PC-3 (cell line): ENCODE results near the gene EPHB3. TPM values are rescaled to one million over a fixed set of nuclear protein-coding genes. Genes with fewer than 3 reads are reported as not detected.

Experiments used
- ATAC-seq: fragments of 200-7000 bp; cut with Tn5 transposase; 2 replicates; pipeline ENCODE4 v1.9.1; 2020; ENCODE audit warnings: mild to moderate bottlenecking, moderate library complexity
- BruUV-seq: library from RNA; stranded (reverse); fragments of 400-500 nt; replicated peaks from 2 replicates; lab custom pipeline; 2021; lab: Mats Ljungman, UMichigan
- CTCF ChIA-PET: fragments of 300-600 bp; sonication (Branson Sonifier 250); formaldehyde crosslinking; loops from one replicate; lab custom pipeline; 2022; ENCODE audit warnings: antibody characterized with exemption; lab: Charles Lee
- POLR2A ChIA-PET: fragments of 300-600 bp; sonication (Branson Sonifier 250); formaldehyde crosslinking; loops from one replicate; lab custom pipeline; 2022; ENCODE audit warnings: antibody characterized with exemption; ENCODE audit not compliant: unreplicated experiment; lab: Charles Lee
- DNase-seq: peaks from one replicate; pipeline ENCODE4 v3.0.0-alpha.2; 2015
- H2AFZ ChIP-seq: fragments of 300-600 bp; sonication (generic); 2 replicates; pipeline ENCODE4 v1.6.0; 2016; ENCODE audit warnings: antibody characterized with exemption, low read length
- H3F3A ChIP-seq: fragments of 300-600 bp; sonication (generic); one replicate; pipeline ENCODE4 v1.6.0; 2017; ENCODE audit warnings: antibody characterized with exemption, low read length, control low read depth, mild to moderate bottlenecking; ENCODE audit not compliant: unreplicated experiment
- H3K27ac ChIP-seq: fragments of 300-600 bp; sonication (generic); 2 replicates; pipeline ENCODE4 v1.5.1; 2016; ENCODE audit warnings: mild to moderate bottlenecking, low read length
- H3K27me3 ChIP-seq: fragments of 300-600 bp; sonication (generic); 2 replicates; pipeline ENCODE4 v1.6.1; 2016; ENCODE audit warnings: low read length, mixed read lengths
- H3K36me3 ChIP-seq: fragments of 300-600 bp; sonication (generic); 2 replicates; pipeline ENCODE4 v1.6.1; 2016; ENCODE audit warnings: low read depth, mixed run types, low read length, mixed read lengths
- H3K4me1 ChIP-seq: fragments of 300-600 bp; sonication (generic); 2 replicates; pipeline ENCODE4 v1.5.1; 2016; ENCODE audit warnings: low read length; ENCODE audit not compliant: insufficient read depth
- H3K4me2 ChIP-seq: fragments of 300-600 bp; sonication (generic); 2 replicates; pipeline ENCODE4 v1.6.0; 2016; ENCODE audit warnings: low read length
- H3K4me3 ChIP-seq: fragments of 300-600 bp; sonication (generic); 2 replicates; pipeline ENCODE4 v1.5.1; 2016; ENCODE audit warnings: mild to moderate bottlenecking, low read length, mixed read lengths
- H3K79me2 ChIP-seq: fragments of 300-600 bp; sonication (generic); 2 replicates; pipeline ENCODE4 v1.6.1; 2017; ENCODE audit warnings: low read length, mixed read lengths
- H3K9ac ChIP-seq: fragments of 300-600 bp; sonication (generic); 2 replicates; pipeline ENCODE4 v1.6.0; 2016; ENCODE audit warnings: mild to moderate bottlenecking, low read length
- H3K9me2 ChIP-seq: fragments of 300-600 bp; sonication (generic); replicated peaks from 2 replicates; pipeline ENCODE4 v1.6.1; 2016; ENCODE audit warnings: mixed run types, low read length, mixed read lengths
- H3K9me3 ChIP-seq: fragments of 300-600 bp; sonication (generic); 2 replicates; pipeline ENCODE4 v1.6.1; 2016; ENCODE audit warnings: low read length, mixed read lengths
- H4K20me1 ChIP-seq: fragments of 300-600 bp; sonication (generic); 2 replicates; pipeline ENCODE4 v1.6.1; 2016; ENCODE audit warnings: low read length, mixed read lengths
- CTCF ChIP-seq: fragments of 300-600 bp; sonication (generic); conservative IDR thresholded peaks from 2 replicates; pipeline ENCODE4 v1.5.1; 2017; ENCODE audit warnings: antibody characterized with exemption, low read depth, mild to moderate bottlenecking, low read length
- EZH2 ChIP-seq: fragments of 300-600 bp; sonication (generic); IDR thresholded peaks from one replicate; pipeline ENCODE4 v1.6.1; 2017; ENCODE audit warnings: antibody characterized with exemption, mild to moderate bottlenecking, low read length; ENCODE audit not compliant: unreplicated experiment
- EZH2phosphoT487 ChIP-seq: fragments of 300-600 bp; sonication (generic); IDR thresholded peaks from 2 replicates; pipeline ENCODE4 v1.6.1; 2018; ENCODE audit warnings: mild to moderate bottlenecking, antibody characterized with exemption, low read length, borderline replicate concordance
- intact Hi-C: fragments of 100-400 bp; cut with micrococcal nuclease; formaldehyde crosslinking; loops from 2 replicates; pipeline ENCODE4 v1.9.0; 2023
- total RNA-seq: library from RNA; depleted of rRNA; stranded (reverse); fragments of >200 nt; gene quantifications from 2 replicates; pipeline ENCODE4 v1.2.3, GENCODE V29; 2014

Gene EPHB3
- total RNA-seq, 1 experiment from 2014 or later = 18.2 TPM

GRCh38 chr3:184564685-184565385 lies 3.2 kb downstream of the EPHB3 start:
- no peak for ATAC-seq
- intact Hi-C loops = loop anchor here (1.0 kb wide), 1 partner anchor 183 kb away; no protein-coding TSS in a partner anchor
- Histone ChIP-seq H3K27ac (peak overlapping the region; percentile 76), H4K20me1 (peaks cover 19% of the 10 kb centered on the region; the same call in 1 of the 2 replicates), H3F3A (no peaks in the 10 kb centered on the region), H3K79me2 (peaks cover 69% of the 10 kb centered on the region), H3K27me3 (no peaks in the 10 kb centered on the region), H3K36me3 (no peaks in the 10 kb centered on the region), H3K9me2 (no peaks in the 10 kb centered on the region), H3K4me3 (peak overlapping the region; percentile 48), H3K4me2 (peak overlapping the region; percentile 88), H3K9ac (peak overlapping the region; percentile 39; the same call in 1 of the 2 replicates), H3K4me1 (peaks cover 76% of the 10 kb centered on the region), H3K9me3 (no peaks in the 10 kb centered on the region), H2AFZ (no peak overlapping the region; the same call in 1 of the 2 replicates)
- BruUV-seq = no TSS peak
- no peak for DNase-seq
- CTCF ChIA-PET = interaction anchor here (0.5 kb wide), 1 partner anchor 533 kb away, joined by 4 read pairs; the partner anchor contains the start of gene HTR3D
- TF ChIP-seq CTCF = no peak
- POLR2A ChIA-PET = no interaction called here

GRCh38 chr3:184565421-184566211 lies 4.0 kb downstream of the EPHB3 start:
- Histone ChIP-seq H3K36me3 (no peaks in the 10 kb centered on the region), H3K27ac (peak overlapping the region; percentile 76), H2AFZ (no peak overlapping the region; the same call in 1 of the 2 replicates), H4K20me1 (peaks cover 19% of the 10 kb centered on the region; the same call in 1 of the 2 replicates), H3K4me3 (peak overlapping the region; percentile 48), H3F3A (no peaks in the 10 kb centered on the region), H3K9ac (peak overlapping the region; percentile 39), H3K27me3 (no peaks in the 10 kb centered on the region), H3K9me2 (no peaks in the 10 kb centered on the region), H3K9me3 (no peaks in the 10 kb centered on the region), H3K4me1 (peaks cover 68% of the 10 kb centered on the region), H3K4me2 (peak overlapping the region; percentile 88), H3K79me2 (peaks cover 76% of the 10 kb centered on the region)
- peak; percentile 97 for DNase-seq
- no TSS peak for BruUV-seq
- ChIA-PET CTCF (interaction anchor here (0.6 kb wide), 1 partner anchor 1107 kb away, joined by 3 read pairs; no protein-coding TSS in a partner anchor), POLR2A (no interaction called here)
- TF ChIP-seq CTCF = no peak
- no peak for TF ChIP-seq EZH2phosphoT487
- no peak for TF ChIP-seq EZH2
- peak; percentile 35 for ATAC-seq
- intact Hi-C loops = loop anchor here (1.0 kb wide), 1 partner anchor 183 kb away; no protein-coding TSS in a partner anchor
